TTC549 (cell line): ENCODE measurements around the gene THRAP3.

Experiments used
- FAIRE-seq: peaks from 2 replicates; lab custom pipeline; 2012; peaks lifted over from hg19 to GRCh38; lab: Jason Lieb, UNC

The THRAP3 gene

GRCh38 chr1:36352910-36353878 lies 129.0 kb downstream of the THRAP3 start:
- no peak for FAIRE-seq

GRCh38 chr1:36354486-36354885 lies 130.2 kb downstream of the THRAP3 start:
- FAIRE-seq = no peak
